Trophoblast cell (in vitro differentiated cells and primary cell): ENCODE measurements around the gene OPRM1.

Source experiments
- DNase-seq, 2 donors: peaks; one replicate each; pipeline ENCODE4 v3.0.0-alpha.2; 2016
- H2AFZ ChIP-seq: 2 replicates; pipeline ENCODE4 v1.6.1; 2013; ENCODE audit warnings: low read length, moderate library complexity, mild to moderate bottlenecking; ENCODE audit not compliant: insufficient read depth, poor library complexity
- H2AK5ac ChIP-seq: 2 replicates; pipeline ENCODE4 v1.6.1; 2013; ENCODE audit warnings: mild to moderate bottlenecking, low read length
- H2BK120ac ChIP-seq: 2 replicates; pipeline ENCODE4 v1.6.1; 2013; ENCODE audit warnings: low read length, mild to moderate bottlenecking, moderate library complexity; ENCODE audit not compliant: insufficient read depth, poor library complexity
- H2BK12ac ChIP-seq: 2 replicates; pipeline ENCODE4 v1.6.1; 2013; ENCODE audit warnings: mild to moderate bottlenecking, low read length, moderate library complexity
- H2BK5ac ChIP-seq: 2 replicates; pipeline ENCODE4 v1.6.1; 2013; ENCODE audit warnings: low read length, low read depth, moderate library complexity, mild to moderate bottlenecking; ENCODE audit not compliant: poor library complexity
- H3K14ac ChIP-seq: 2 replicates; pipeline ENCODE4 v1.6.1; 2013; ENCODE audit warnings: mild to moderate bottlenecking, low read length
- H3K18ac ChIP-seq: 2 replicates; pipeline ENCODE4 v1.6.1; 2013; ENCODE audit warnings: mild to moderate bottlenecking, low read length
- H3K23ac ChIP-seq: 2 replicates; pipeline ENCODE4 v1.6.1; 2013; ENCODE audit warnings: low read length
- H3K27ac ChIP-seq: 2 replicates; pipeline ENCODE4 v1.5.1; 2013; ENCODE audit warnings: low read depth, mild to moderate bottlenecking, inconsistent platforms, low read length, moderate library complexity
- H3K27me3 ChIP-seq: 2 replicates; pipeline ENCODE4 v1.6.1; 2013; ENCODE audit warnings: inconsistent platforms, mild to moderate bottlenecking, low read length, moderate library complexity; ENCODE audit not compliant: insufficient read depth
- H3K36me3 ChIP-seq, 2 experiments: 1 replicate in 1 of 2; 2 replicates in 1 of 2; pipeline ENCODE4 v1.6.1; 2013; ENCODE audit warnings: low read length in 2 of 2, mild to moderate bottlenecking in 2 of 2, moderate library complexity in 1 of 2; ENCODE audit not compliant: insufficient read depth in 2 of 2, control insufficient read depth in 1 of 2
- H3K4ac ChIP-seq: 2 replicates; pipeline ENCODE4 v1.6.1; 2013; ENCODE audit warnings: low read depth, mild to moderate bottlenecking, low read length, moderate library complexity
- H3K4me1 ChIP-seq, 2 experiments: 1 replicate in 1 of 2; 2 replicates in 1 of 2; pipeline ENCODE4 v1.6.1; 2013; ENCODE audit warnings: low read length in 2 of 2, mild to moderate bottlenecking in 2 of 2, moderate library complexity in 1 of 2; ENCODE audit not compliant: insufficient read depth in 2 of 2, control insufficient read depth in 1 of 2
- H3K4me2 ChIP-seq: 2 replicates; pipeline ENCODE4 v1.6.1; 2013; ENCODE audit warnings: inconsistent platforms, mild to moderate bottlenecking, low read length, moderate library complexity
- H3K4me3 ChIP-seq: 2 replicates; pipeline ENCODE4 v1.5.1; 2013; ENCODE audit warnings: mild to moderate bottlenecking, low read depth, low read length, inconsistent platforms
- H3K79me1 ChIP-seq: one replicate; pipeline ENCODE4 v1.6.1; 2013; ENCODE audit warnings: low read length
- H3K79me2 ChIP-seq: 2 replicates; pipeline ENCODE4 v1.6.1; 2013; ENCODE audit warnings: low read length, mild to moderate bottlenecking; ENCODE audit not compliant: control insufficient read depth, insufficient read depth, poor library complexity
- H3K9ac ChIP-seq: 2 replicates; pipeline ENCODE4 v1.6.1; 2013; ENCODE audit warnings: mild to moderate bottlenecking, low read length
- H3K9me3 ChIP-seq: 2 replicates; pipeline ENCODE4 v1.6.1; 2013; ENCODE audit warnings: low read depth, mild to moderate bottlenecking, control low read depth, inconsistent platforms, low read length; ENCODE audit not compliant: insufficient read depth
- H4K12ac ChIP-seq: 2 replicates; pipeline ENCODE4 v1.6.1; 2013; ENCODE audit warnings: low read depth, mild to moderate bottlenecking, low read length, moderate library complexity
- H4K8ac ChIP-seq: 2 replicates; pipeline ENCODE4 v1.6.1; 2013; ENCODE audit warnings: low read depth, mild to moderate bottlenecking, low read length, moderate library complexity
- H4K91ac ChIP-seq: one replicate; pipeline ENCODE4 v1.6.1; 2013; ENCODE audit warnings: low read depth, mild to moderate bottlenecking, low read length, moderate library complexity
- WGBS: extraction: QIAGEN DNeasy Blood & Tissue Kit; methylation state at CpG from one replicate; pipeline ENCODE4 v1.1.7; 2013; ENCODE audit warnings: missing lambda C conversion rate; ENCODE audit not compliant: insufficient read length, insufficient coverage; ENCODE audit errors: extremely low coverage; 5-methylcytosine and 5-hydroxymethylcytosine counted together

Gene OPRM1

DNA sequence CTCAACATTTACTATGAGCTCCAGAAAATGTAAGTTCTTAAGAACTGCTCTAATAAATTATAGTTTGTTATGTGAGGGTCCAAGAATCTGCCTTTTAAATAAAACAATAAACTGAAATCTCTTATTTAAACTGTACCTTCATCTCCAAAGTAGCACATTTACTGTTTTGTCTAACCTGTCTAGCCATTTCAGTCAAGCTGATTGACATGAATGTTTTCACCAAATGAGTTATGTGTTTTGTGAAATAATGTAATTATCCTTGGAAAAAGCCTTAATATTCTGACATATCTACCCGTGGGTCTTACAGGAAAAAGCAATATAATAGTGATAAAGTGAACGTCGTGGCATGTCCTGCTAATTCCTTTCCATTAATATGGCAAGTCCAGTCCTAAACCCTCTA is 57.8 kb downstream of the OPRM1 start:
- Histone ChIP-seq H2BK12ac (no peak overlapping the region), H4K12ac (no peak overlapping the region), H3K36me3 (no peaks in the 10 kb centered on the region), H3K27me3 (no peaks in the 10 kb centered on the region), H3K14ac (no peak overlapping the region), H4K8ac (no peak overlapping the region), H4K91ac (no peak overlapping the region), H3K4me2 (no peak overlapping the region), H3K79me2 (no peaks in the 10 kb centered on the region), H3K27ac (no peak overlapping the region), H3K9me3 (no peaks in the 10 kb centered on the region), H2BK120ac (no peak overlapping the region), H3K18ac (no peak overlapping the region), H3K4me1 (no peaks in the 10 kb centered on the region), H2AFZ (no peak overlapping the region), H3K79me1 (no peaks in the 10 kb centered on the region), H3K9ac (no peak overlapping the region), H2AK5ac (no peak overlapping the region), H3K4me3 (no peak overlapping the region), H3K4ac (no peak overlapping the region), H2BK5ac (no peak overlapping the region), H3K23ac (no peak overlapping the region)
- no CpG with 5 or more reads among the region's 3 CpGs for WGBS
- no peak for DNase-seq

GRCh38 chr6:154099211-154099610 is 60.2 kb downstream of the OPRM1 start:
- Histone ChIP-seq H3K27ac (no peak overlapping the region), H4K91ac (no peak overlapping the region), H2BK12ac (no peak overlapping the region), H3K79me1 (no peaks in the 10 kb centered on the region), H2BK120ac (no peak overlapping the region), H3K9ac (no peak overlapping the region), H2AFZ (no peak overlapping the region), H3K18ac (no peak overlapping the region), H3K14ac (no peak overlapping the region), H3K27me3 (no peaks in the 10 kb centered on the region), H2BK5ac (no peak overlapping the region), H4K12ac (no peak overlapping the region), H3K23ac (no peak overlapping the region), H3K4me1 (no peaks in the 10 kb centered on the region), H4K8ac (no peak overlapping the region), H3K4ac (no peak overlapping the region), H3K9me3 (no peaks in the 10 kb centered on the region), H3K4me2 (no peak overlapping the region), H3K36me3 (no peaks in the 10 kb centered on the region), H3K79me2 (no peaks in the 10 kb centered on the region), H2AK5ac (no peak overlapping the region), H3K4me3 (no peak overlapping the region)
- WGBS: no CpG with 5 or more reads among the region's 4 CpGs
- DNase-seq: no peak

DNA sequence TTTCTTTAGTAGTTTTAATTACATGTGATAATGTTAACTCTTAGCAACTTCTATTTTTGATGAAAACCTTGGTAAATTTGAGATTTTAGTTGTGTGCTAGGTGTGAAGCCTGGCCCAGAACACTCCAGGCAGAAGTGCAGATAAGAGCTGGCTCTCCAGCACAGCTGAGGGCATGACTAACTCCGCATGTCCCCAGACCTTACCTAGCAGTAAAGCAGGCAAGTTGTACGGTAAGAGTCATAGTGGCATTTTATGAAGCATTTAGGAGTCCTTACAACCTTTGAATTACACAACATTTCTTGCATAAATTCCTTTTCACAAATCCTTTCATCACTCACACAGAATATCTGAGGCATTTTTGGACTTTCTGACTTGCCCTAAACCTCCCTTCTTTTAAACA is 67.2 kb downstream of the OPRM1 start:
- peak; percentile 69 to 88 for DNase-seq
- Histone ChIP-seq H3K14ac (no peak overlapping the region), H3K23ac (no peak overlapping the region), H2BK5ac (no peak overlapping the region), H2AK5ac (no peak overlapping the region), H4K91ac (no peak overlapping the region), H3K18ac (no peak overlapping the region), H3K9ac (no peak overlapping the region), H3K9me3 (no peaks in the 10 kb centered on the region), H4K12ac (no peak overlapping the region), H2BK12ac (no peak overlapping the region), H3K4me1 (no peaks in the 10 kb centered on the region), H2BK120ac (no peak overlapping the region), H3K27ac (no peak overlapping the region), H3K4me3 (no peak overlapping the region), H3K36me3 (no peaks in the 10 kb centered on the region), H2AFZ (no peak overlapping the region), H3K27me3 (no peaks in the 10 kb centered on the region), H3K4me2 (no peak overlapping the region), H3K79me1 (no peaks in the 10 kb centered on the region), H3K4ac (no peak overlapping the region), H4K8ac (no peak overlapping the region), H3K79me2 (no peaks in the 10 kb centered on the region)
- WGBS: no CpG with 5 or more reads among the region's 2 CpGs

- Histone ChIP-seq H4K8ac (no peak overlapping the region), H3K36me3 (no peaks in the 10 kb centered on the region), H3K79me1 (no peaks in the 10 kb centered on the region)
Measured at GRCh38 chr6:154111025-154111424, 72.0 kb downstream of the OPRM1 start.

More at GRCh38 chr6:154111025-154111424, 72.0 kb downstream of the OPRM1 start:
- no peak overlapping the region for H3K9ac ChIP-seq
- no peak overlapping the region for H3K14ac ChIP-seq
- H3K4me1 ChIP-seq: no peaks in the 10 kb centered on the region
- no peak overlapping the region for H3K27ac ChIP-seq
- H2BK5ac ChIP-seq: no peak overlapping the region
- no peaks in the 10 kb centered on the region for H3K79me2 ChIP-seq
- no peak for DNase-seq
- H3K4ac ChIP-seq: no peak overlapping the region
- no peak overlapping the region for H2BK120ac ChIP-seq
- no peak overlapping the region for H3K23ac ChIP-seq
- no peak overlapping the region for H3K18ac ChIP-seq
- H3K9me3 ChIP-seq: no peaks in the 10 kb centered on the region
- no peaks in the 10 kb centered on the region for H3K27me3 ChIP-seq
- H3K4me3 ChIP-seq: no peak overlapping the region
- no peak overlapping the region for H2AK5ac ChIP-seq
- H2AFZ ChIP-seq: no peak overlapping the region
- H3K4me2 ChIP-seq: no peak overlapping the region
- no peak overlapping the region for H4K12ac ChIP-seq
- no CpG with 5 or more reads among the region's 1 CpG for WGBS
- no peak overlapping the region for H2BK12ac ChIP-seq
- no peak overlapping the region for H4K91ac ChIP-seq
